ENCODE measurements around the gene SH3GL3. TPM values are rescaled to one million over a fixed set of nuclear protein-coding genes. Genes with fewer than 3 reads are reported as not detected.

Gene SH3GL3
- polyA plus RNA-seq, 2 of the 4 experiments (the other 2 are of a cell fraction), result 0.19 to 0.21 TPM

DNA sequence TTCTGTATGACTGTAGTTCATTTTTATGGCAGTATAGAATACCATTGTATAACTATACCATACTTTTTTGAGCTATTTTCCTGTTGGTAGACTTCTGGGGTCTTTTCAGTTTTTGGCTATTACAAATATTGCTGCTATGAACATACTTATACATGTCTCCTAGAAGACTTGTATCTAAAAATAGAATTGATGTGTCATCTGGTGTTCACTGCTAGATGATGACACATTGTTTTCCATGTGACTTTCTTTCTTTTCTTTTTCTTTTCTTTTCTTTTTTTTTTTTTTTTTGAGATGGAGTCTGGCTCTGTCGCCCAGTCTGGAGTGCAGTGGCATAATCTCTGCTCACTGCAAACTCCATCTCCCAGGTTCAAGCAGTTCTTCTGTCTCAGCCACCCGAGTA is 69.8 kb downstream of the SH3GL3 start:
- Histone ChIP-seq H3K27ac (no peak overlapping the region), H3K4me1 (no peaks in the 10 kb centered on the region), H3K4me3 (no peak overlapping the region), H3K9me3 (no peaks in the 10 kb centered on the region), H3K4me2 (no peak overlapping the region)
- DNase-seq (ENCODE audit: low read depth in 1 of 2, low spot score in 1 of 2) (no peak), ATAC-seq (no peak), FAIRE-seq (no peak)
- ChIA-PET POLR2A (no interaction called here), CTCF (interaction anchor here (1.3 kb wide), 1 partner anchor 16 kb away, joined by 3 read pairs; no protein-coding TSS in a partner anchor)
- 17% methylated on average over 2 of the region's 2 CpGs for WGBS (ENCODE audit: missing lambda C conversion rate)
- TF ChIP-seq SREBF2 (IDR thresholded peaks at IDR 0.05) (no peak), FOXS1 (CRISPR knock-in tag; IDR thresholded peaks at IDR 0.05) (no peak), NR3C1 (IDR thresholded peaks at IDR 0.05) (no peak), CHD2 (IDR thresholded peaks at IDR 0.05; ENCODE audit: low read length, partially characterized antibody) (no peak), RARB (CRISPR knock-in tag; IDR thresholded peaks at IDR 0.05) (no peak), MAZ (IDR thresholded peaks at IDR 0.05; ENCODE audit: borderline replicate concordance, low read depth, low read length) (no peak), ZSCAN20 (CRISPR knock-in tag; IDR thresholded peaks at IDR 0.05) (no peak), JUN (IDR thresholded peaks at IDR 0.05) (no peak), HEYL (CRISPR knock-in tag; IDR thresholded peaks at IDR 0.05) (no peak)
- TF ChIP-seq, protein P1, sequence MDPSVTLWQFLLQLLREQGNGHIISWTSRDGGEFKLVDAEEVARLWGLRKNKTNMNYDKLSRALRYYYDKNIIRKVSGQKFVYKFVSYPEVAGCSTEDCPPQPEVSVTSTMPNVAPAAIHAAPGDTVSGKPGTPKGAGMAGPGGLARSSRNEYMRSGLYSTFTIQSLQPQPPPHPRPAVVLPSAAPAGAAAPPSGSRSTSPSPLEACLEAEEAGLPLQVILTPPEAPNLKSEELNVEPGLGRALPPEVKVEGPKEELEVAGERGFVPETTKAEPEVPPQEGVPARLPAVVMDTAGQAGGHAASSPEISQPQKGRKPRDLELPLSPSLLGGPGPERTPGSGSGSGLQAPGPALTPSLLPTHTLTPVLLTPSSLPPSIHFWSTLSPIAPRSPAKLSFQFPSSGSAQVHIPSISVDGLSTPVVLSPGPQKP (IDR thresholded peaks at IDR 0.05; ENCODE audit: low read depth, low read length), result no peak

DNA sequence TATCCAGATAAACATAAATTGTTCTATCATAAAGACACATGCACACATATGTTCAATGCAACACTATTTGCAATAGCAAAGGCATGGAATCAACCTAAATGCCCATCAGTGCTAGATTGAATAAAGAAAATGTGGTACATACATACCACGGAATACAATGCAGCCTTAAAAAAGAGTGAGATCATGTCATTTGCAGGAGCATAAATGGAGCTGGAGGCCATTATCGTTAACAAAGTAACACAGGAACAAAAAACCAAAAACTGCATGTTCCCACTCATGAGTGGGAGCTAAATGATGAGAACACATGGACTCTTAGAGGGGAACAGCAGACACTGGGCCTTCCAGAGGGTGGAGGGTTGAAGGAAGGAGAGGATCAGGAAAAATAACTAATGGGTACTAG is 79.2 kb downstream of the SH3GL3 start:
- 31% methylated on average over 2 of the region's 2 CpGs for WGBS (ENCODE audit: missing lambda C conversion rate)

DNA sequence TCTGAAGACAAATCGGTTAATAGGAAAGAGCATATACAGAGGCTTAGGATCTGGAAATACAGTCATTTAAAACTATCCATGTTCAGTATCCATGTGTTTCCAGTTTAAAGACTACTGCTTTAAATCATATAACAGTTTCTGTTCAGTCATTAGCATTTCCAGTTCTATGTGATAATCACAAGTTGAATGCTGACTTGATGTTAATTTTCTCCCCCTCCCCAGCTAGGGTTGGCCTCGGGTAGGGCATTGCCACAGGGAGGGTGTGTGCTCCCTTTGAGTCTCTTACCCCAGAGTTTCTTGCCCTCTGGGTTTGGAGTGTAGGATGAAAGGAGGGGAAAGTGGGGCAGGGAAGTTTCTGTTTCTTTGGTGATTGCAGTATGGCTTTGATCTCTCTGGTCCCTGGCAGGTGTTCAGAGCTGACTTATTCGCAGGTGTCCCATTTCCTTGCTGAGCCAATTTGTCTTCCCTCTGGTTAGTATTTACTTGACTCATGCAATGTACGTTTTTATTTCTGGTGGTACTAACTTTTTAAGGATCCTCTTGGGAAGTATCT is 86.3 kb downstream of the SH3GL3 start:
- 5% methylated on average over 4 of the region's 4 CpGs for WGBS (ENCODE audit: missing lambda C conversion rate)
- H3K9me3 ChIP-seq, result peaks cover 6% of the 10 kb centered on the region; the same call in 2 of the 3 replicates
- FAIRE-seq, result no peak
- no peak overlapping the region for H3K27ac ChIP-seq
- ATAC-seq, result no peak
- H3K4me2 ChIP-seq, result no peak overlapping the region
- no peak overlapping the region for H3K4me3 ChIP-seq
- DNase-seq (ENCODE audit: low read depth in 1 of 2, low spot score in 1 of 2), result no peak
- CTCF ChIA-PET, result interaction anchor here (1.5 kb wide), 1 partner anchor 285 kb away, joined by 10 read pairs; no protein-coding TSS in a partner anchor
- POLR2A ChIA-PET, result no interaction called here
- H3K4me1 ChIP-seq, result no peaks in the 10 kb centered on the region
- TF ChIP-seq HOXB5 (CRISPR knock-in tag; IDR thresholded peaks at IDR 0.05) (no peak), FOSL2 (IDR thresholded peaks at IDR 0.05) (no peak), FOSL2 (CRISPR knock-in tag; IDR thresholded peaks at IDR 0.05) (no peak), KDM1A (IDR thresholded peaks at IDR 0.05; ENCODE audit: low read depth) (no peak), ZC3H11A (IDR thresholded peaks at IDR 0.05) (no peak), ESRRA (IDR thresholded peaks at IDR 0.05; ENCODE audit: borderline replicate concordance, low read length) (no peak), POLR2A (IDR thresholded peaks at IDR 0.05; ENCODE audit: low read length) (no peak), GATA3 (IDR thresholded peaks at IDR 0.05; ENCODE audit: borderline replicate concordance) (no peak), RCOR1 (IDR thresholded peaks at IDR 0.05; ENCODE audit: low read depth, low read length) (no peak), MYC (IDR thresholded peaks at IDR 0.05; ENCODE audit: borderline replicate concordance, low read length) (no peak), MAZ (IDR thresholded peaks at IDR 0.05; ENCODE audit: borderline replicate concordance, low read depth, low read length) (no peak), MAFK (IDR thresholded peaks at IDR 0.05; ENCODE audit: partially characterized antibody) (no peak), NFE2L2 (conservative IDR thresholded peaks at IDR 0.05; ENCODE audit: low read length) (no peak)
- TF ChIP-seq, protein P2, sequence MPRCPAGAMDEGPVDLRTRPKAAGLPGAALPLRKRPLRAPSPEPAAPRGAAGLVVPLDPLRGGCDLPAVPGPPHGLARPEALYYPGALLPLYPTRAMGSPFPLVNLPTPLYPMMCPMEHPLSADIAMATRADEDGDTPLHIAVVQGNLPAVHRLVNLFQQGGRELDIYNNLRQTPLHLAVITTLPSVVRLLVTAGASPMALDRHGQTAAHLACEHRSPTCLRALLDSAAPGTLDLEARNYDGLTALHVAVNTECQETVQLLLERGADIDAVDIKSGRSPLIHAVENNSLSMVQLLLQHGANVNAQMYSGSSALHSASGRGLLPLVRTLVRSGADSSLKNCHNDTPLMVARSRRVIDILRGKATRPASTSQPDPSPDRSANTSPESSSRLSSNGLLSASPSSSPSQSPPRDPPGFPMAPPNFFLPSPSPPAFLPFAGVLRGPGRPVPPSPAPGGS (IDR thresholded peaks at IDR 0.05), result no peak
- TF ChIP-seq, protein P3, sequence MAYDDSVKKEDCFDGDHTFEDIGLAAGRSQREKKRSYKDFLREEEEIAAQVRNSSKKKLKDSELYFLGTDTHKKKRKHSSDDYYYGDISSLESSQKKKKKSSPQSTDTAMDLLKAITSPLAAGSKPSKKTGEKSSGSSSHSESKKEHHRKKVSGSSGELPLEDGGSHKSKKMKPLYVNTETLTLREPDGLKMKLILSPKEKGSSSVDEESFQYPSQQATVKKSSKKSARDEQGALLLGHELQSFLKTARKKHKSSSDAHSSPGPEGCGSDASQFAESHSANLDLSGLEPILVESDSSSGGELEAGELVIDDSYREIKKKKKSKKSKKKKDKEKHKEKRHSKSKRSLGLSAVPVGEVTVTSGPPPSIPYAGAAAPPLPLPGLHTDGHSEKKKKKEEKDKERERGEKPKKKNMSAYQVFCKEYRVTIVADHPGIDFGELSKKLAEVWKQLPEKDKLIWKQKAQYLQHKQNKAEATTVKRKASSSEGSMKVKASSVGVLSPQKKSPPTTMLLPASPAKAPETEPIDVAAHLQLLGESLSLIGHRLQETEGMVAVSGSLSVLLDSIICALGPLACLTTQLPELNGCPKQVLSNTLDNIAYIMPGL (CRISPR knock-in tag; IDR thresholded peaks at IDR 0.05; ENCODE audit: borderline replicate concordance), result no peak
- TF ChIP-seq, protein P4, sequence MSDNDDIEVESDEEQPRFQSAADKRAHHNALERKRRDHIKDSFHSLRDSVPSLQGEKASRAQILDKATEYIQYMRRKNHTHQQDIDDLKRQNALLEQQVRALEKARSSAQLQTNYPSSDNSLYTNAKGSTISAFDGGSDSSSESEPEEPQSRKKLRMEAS (IDR thresholded peaks at IDR 0.05), result no peak
- TF ChIP-seq, protein P5, sequence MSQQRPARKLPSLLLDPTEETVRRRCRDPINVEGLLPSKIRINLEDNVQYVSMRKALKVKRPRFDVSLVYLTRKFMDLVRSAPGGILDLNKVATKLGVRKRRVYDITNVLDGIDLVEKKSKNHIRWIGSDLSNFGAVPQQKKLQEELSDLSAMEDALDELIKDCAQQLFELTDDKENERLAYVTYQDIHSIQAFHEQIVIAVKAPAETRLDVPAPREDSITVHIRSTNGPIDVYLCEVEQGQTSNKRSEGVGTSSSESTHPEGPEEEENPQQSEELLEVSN (IDR thresholded peaks at IDR 0.05; ENCODE audit: borderline replicate concordance, low read depth), result no peak

More for the DNA sequence above, 79.2 kb downstream of the SH3GL3 start:
- Histone ChIP-seq H3K4me2 (no peak overlapping the region), H3K9me3 (peaks cover 7% of the 10 kb centered on the region; the same call in 2 of the 3 replicates), H3K4me1 (no peaks in the 10 kb centered on the region), H3K27ac (no peak overlapping the region), H3K4me3 (no peak overlapping the region)
- CTCF ChIA-PET, result no interaction called here
- TF ChIP-seq, protein P6, sequence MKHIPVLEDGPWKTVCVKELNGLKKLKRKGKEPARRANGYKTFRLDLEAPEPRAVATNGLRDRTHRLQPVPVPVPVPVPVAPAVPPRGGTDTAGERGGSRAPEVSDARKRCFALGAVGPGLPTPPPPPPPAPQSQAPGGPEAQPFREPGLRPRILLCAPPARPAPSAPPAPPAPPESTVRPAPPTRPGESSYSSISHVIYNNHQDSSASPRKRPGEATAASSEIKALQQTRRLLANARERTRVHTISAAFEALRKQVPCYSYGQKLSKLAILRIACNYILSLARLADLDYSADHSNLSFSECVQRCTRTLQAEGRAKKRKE (CRISPR knock-in tag; IDR thresholded peaks at IDR 0.05; ENCODE audit: low read depth), result no peak
- no peak for TF ChIP-seq MAFK (IDR thresholded peaks at IDR 0.05; ENCODE audit: partially characterized antibody)
- no peak for TF ChIP-seq ESRRA (IDR thresholded peaks at IDR 0.05; ENCODE audit: borderline replicate concordance, low read length)
- no peak for TF ChIP-seq GATA3 (IDR thresholded peaks at IDR 0.05; ENCODE audit: borderline replicate concordance)
- TF ChIP-seq FOSB (CRISPR knock-in tag; IDR thresholded peaks at IDR 0.05), result no peak
- TF ChIP-seq EP300 (IDR thresholded peaks at IDR 0.05), result no peak
- no peak for TF ChIP-seq SMC3 (IDR thresholded peaks at IDR 0.05)
- no peak for TF ChIP-seq FOSL2 (IDR thresholded peaks at IDR 0.05)
- TF ChIP-seq FOSL2 (CRISPR knock-in tag; IDR thresholded peaks at IDR 0.05), result no peak
- TF ChIP-seq NPAS2 (CRISPR knock-in tag; IDR thresholded peaks at IDR 0.05; ENCODE audit: borderline replicate concordance), result no peak
- TF ChIP-seq NR3C1 (IDR thresholded peaks at IDR 0.05), result no peak
- no peak for TF ChIP-seq KDM5A (IDR thresholded peaks at IDR 0.05)
- no peak for TF ChIP-seq NFE2L2 (conservative IDR thresholded peaks at IDR 0.05; ENCODE audit: low read length)
- TF ChIP-seq HOXB13 (CRISPR knock-in tag; IDR thresholded peaks at IDR 0.05; ENCODE audit: low read depth), result no peak
- DNase-seq (ENCODE audit: low read depth in 1 of 2, low spot score in 1 of 2) (no peak), ATAC-seq (no peak), FAIRE-seq (no peak)
- POLR2A ChIA-PET, result no interaction called here
